HEK293 (cell line): ENCODE measurements around the gene TMEM238L.

Experiments
- CTCF ChIA-PET: fragments of 350-600 bp; formaldehyde crosslinking; extraction: SDS; loops from one replicate; lab custom pipeline; 2021; ENCODE audit warnings: antibody characterized with exemption; lab: Yijun Ruan, JAX
- POLR2A ChIA-PET: fragments of 300-600 bp; formaldehyde crosslinking; extraction: SDS; loops from one replicate; lab custom pipeline; 2020; ENCODE audit warnings: antibody characterized with exemption, inconsistent platforms; lab: Yijun Ruan, JAX
- H3K27ac ChIP-seq: fragments of 200-500 bp; sonication (Bioruptor generic); 2 replicates; pipeline ENCODE4 v1.5.1; 2014; ENCODE audit warnings: low read depth, low read length, control low read depth, inconsistent platforms; ENCODE audit errors: extremely low read depth
- H3K36me3 ChIP-seq, 2 experiments: fragments of 200-500 bp in 1 of 2; sonication (Bioruptor generic) in 1 of 2; 1 replicate in 1 of 2; 2 replicates in 1 of 2; pipeline ENCODE4 v1.5.1; 2014 to 2017; ENCODE audit warnings: inconsistent platforms in 2 of 2, low read length in 2 of 2; ENCODE audit not compliant: control insufficient read depth in 2 of 2, insufficient read depth in 1 of 2
- H3K4me1 ChIP-seq: fragments of 200-500 bp; sonication (Bioruptor generic); 2 replicates; pipeline ENCODE4 v1.5.1; 2014; ENCODE audit warnings: mild to moderate bottlenecking, low read length, inconsistent platforms; ENCODE audit not compliant: control insufficient read depth, insufficient read depth
- H3K4me3 ChIP-seq: 2 replicates; pipeline ENCODE4 v1.5.1; 2011; ENCODE audit warnings: low read depth, mild to moderate bottlenecking, control low read depth, low read length, moderate library complexity
- H3K9me3 ChIP-seq: fragments of 200-500 bp; sonication (Bioruptor generic); 2 replicates; pipeline ENCODE4 v1.5.1; 2014; ENCODE audit warnings: low read depth, low read length, inconsistent platforms; ENCODE audit not compliant: control insufficient read depth, insufficient read depth
- KLF16 ChIP-seq: fragments of 450-650 bp; formaldehyde crosslinking; IDR thresholded peaks from 2 replicates; pipeline ENCODE4 v1.5.1; 2017; ENCODE audit warnings: missing biosample characterization, missing genetic modification characterization

TMEM238L gene

GRCh38 chr17:10745231-10745630 is 58.7 kb downstream of the TMEM238L start:
- Histone ChIP-seq H3K9me3 (no peaks in the 10 kb centered on the region), H3K4me1 (peaks cover 4% of the 10 kb centered on the region; the same call in 1 of the 2 replicates), H3K4me3 (no peak overlapping the region), H3K27ac (no peak overlapping the region), H3K36me3 (no peaks in the 10 kb centered on the region)
- POLR2A ChIA-PET, result no interaction called here
- CTCF ChIA-PET, result interaction anchor here (6.1 kb wide), 1 partner anchor 7 kb away, joined by 49 read pairs; no protein-coding TSS in a partner anchor
- no peak for TF ChIP-seq KLF16 (tag by site-specific recombination)
